Effector memory CD8-positive, alpha-beta T cell (primary cell): ENCODE measurements around the gene DNAH3.

Experiments
- ATAC-seq: fragments of 150-1000 bp; cut with Tn5 transposase; replicated peaks from 2 replicates; pipeline ENCODE4 v1.10.0; 2021; ENCODE audit warnings: mild to moderate bottlenecking, moderate library complexity
- DNase-seq, 3 experiments: peaks; one replicate each; pipeline ENCODE4 v3.0.0; 2021
- H3K27ac Mint-ChIP-seq, 2 donors: one replicate each; pipeline ENCODE4 v1.8.0; 2022; ENCODE audit warnings: mild to moderate bottlenecking in 2 of 2, mixed read lengths in 2 of 2, moderate library complexity in 2 of 2
- H3K27me3 Mint-ChIP-seq, 2 donors: one replicate each; pipeline ENCODE4 v1.8.0; 2022; ENCODE audit warnings: mixed read lengths in 2 of 2
- H3K36me3 Mint-ChIP-seq: one replicate; pipeline ENCODE4 v1.8.0; 2022; ENCODE audit warnings: mild to moderate bottlenecking, moderate library complexity, mixed read lengths; ENCODE audit not compliant: insufficient read depth
- H3K4me1 Mint-ChIP-seq, 2 donors: one replicate each; pipeline ENCODE4 v1.8.0; 2022; ENCODE audit warnings: low read depth in 2 of 2, mixed read lengths in 2 of 2
- H3K4me3 Mint-ChIP-seq, 2 donors: one replicate each; pipeline ENCODE4 v1.8.0; 2022; ENCODE audit warnings: mild to moderate bottlenecking in 2 of 2, mixed read lengths in 2 of 2, moderate library complexity in 2 of 2
- H3K9me3 Mint-ChIP-seq, 2 donors: one replicate each; pipeline ENCODE4 v1.8.0; 2022; ENCODE audit warnings: mixed read lengths in 2 of 2

DNAH3 gene

DNA sequence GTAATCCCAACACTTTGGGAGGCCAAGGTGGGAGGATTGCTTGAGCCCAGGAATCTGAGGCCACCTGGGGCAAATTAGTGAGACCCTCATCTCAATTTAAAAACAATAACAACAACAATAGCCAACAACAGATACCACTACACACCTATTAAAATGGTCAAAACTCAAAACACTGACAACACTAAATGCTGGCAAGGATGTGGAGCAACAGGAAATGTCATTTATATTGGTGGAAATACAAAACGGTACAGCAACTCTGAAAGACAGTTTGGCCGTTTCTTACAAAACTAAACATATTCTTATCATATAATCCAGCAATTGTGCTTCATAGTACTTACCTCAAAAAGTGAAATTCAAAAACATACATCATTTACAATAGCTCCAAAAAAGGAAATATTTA lies 57.7 kb downstream of the DNAH3 start:
- H3K27ac Mint-ChIP-seq = no peak overlapping the region
- peaks cover 64 to 77% of the 10 kb centered on the region in 2 donors for H3K27me3 Mint-ChIP-seq
- H3K4me3 Mint-ChIP-seq = no peak overlapping the region
- H3K4me1 Mint-ChIP-seq = no peaks in the 10 kb centered on the region
- DNase-seq (no peak), ATAC-seq (no peak)
- peaks cover under 1% of the 10 kb centered on the region for H3K36me3 Mint-ChIP-seq
- no peaks in the 10 kb centered on the region for H3K9me3 Mint-ChIP-seq

GRCh38 chr16:21088646-21089538 lies 61.8 kb downstream of the DNAH3 start:
- Mint-ChIP-seq H3K4me3 (no peak overlapping the region), H3K27me3 (peaks cover 59 to 60% of the 10 kb centered on the region in 2 donors), H3K36me3 (no peaks in the 10 kb centered on the region)

GRCh38 chr16:21088143-21088542 lies 62.5 kb downstream of the DNAH3 start:
- ATAC-seq = no peak
- no peak overlapping the region for H3K4me3 Mint-ChIP-seq
- H3K27ac Mint-ChIP-seq = no peak overlapping the region
- no peaks in the 10 kb centered on the region for H3K36me3 Mint-ChIP-seq
- peaks cover 57 to 58% of the 10 kb centered on the region in 2 donors for H3K27me3 Mint-ChIP-seq
- no peak for DNase-seq
- H3K9me3 Mint-ChIP-seq = no peaks in the 10 kb centered on the region
- H3K4me1 Mint-ChIP-seq = no peaks in the 10 kb centered on the region

More at GRCh38 chr16:21088646-21089538, 61.8 kb downstream of the DNAH3 start:
- H3K9me3 Mint-ChIP-seq = no peaks in the 10 kb centered on the region
- ATAC-seq (no peak), DNase-seq (no peak)
- H3K27ac Mint-ChIP-seq = no peak overlapping the region
- no peaks in the 10 kb centered on the region for H3K4me1 Mint-ChIP-seq

DNA sequence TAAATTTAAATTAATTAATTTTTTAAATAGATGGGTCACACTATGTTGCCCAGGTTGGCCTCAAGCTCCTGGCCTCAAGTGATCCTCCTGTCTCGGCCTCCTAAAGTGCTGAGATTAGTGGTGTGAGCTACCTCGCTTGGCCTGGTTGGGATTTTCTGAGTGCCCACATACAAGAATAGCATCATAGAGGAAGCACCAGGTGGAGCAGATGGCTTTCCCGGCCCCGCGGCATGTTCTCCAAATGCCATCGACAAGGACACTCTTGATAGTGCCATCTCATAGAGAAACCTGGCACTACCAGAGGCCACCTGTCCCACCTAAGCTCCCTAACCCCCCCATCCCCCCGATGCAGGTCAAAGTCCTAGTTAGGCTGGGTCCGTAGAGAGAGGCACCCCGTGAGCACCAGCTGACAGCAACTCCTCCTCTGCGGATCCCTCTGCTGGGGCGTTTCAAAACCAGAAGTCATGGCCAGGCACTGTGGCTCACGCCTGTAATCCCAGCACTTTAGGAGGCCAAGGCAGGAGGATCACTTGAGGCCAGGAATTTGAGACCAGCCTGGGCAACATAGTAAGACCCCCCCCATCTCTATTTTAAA lies 65.9 kb downstream of the DNAH3 start:
- no peaks in the 10 kb centered on the region for H3K4me1 Mint-ChIP-seq
- no peaks in the 10 kb centered on the region for H3K9me3 Mint-ChIP-seq
- H3K27ac Mint-ChIP-seq = no peak overlapping the region
- ATAC-seq (no peak), DNase-seq (no peak)
- peaks cover 33 to 34% of the 10 kb centered on the region in 2 donors for H3K27me3 Mint-ChIP-seq
- no peak overlapping the region for H3K4me3 Mint-ChIP-seq
- no peaks in the 10 kb centered on the region for H3K36me3 Mint-ChIP-seq

- no peaks in the 10 kb centered on the region for H3K36me3 Mint-ChIP-seq
- DNase-seq (peak; percentile 13 to 44 (median 31)), ATAC-seq (peak; percentile 54)
- no peak overlapping the region for H3K4me3 Mint-ChIP-seq
- H3K4me1 Mint-ChIP-seq = no peaks in the 10 kb centered on the region
- H3K27me3 Mint-ChIP-seq = peaks cover 24 to 26% of the 10 kb centered on the region in 2 donors
- H3K9me3 Mint-ChIP-seq = no peaks in the 10 kb centered on the region
- H3K27ac Mint-ChIP-seq = no peak overlapping the region
Observed at GRCh38 chr16:21083729-21084268, 66.8 kb downstream of the DNAH3 start.

DNA sequence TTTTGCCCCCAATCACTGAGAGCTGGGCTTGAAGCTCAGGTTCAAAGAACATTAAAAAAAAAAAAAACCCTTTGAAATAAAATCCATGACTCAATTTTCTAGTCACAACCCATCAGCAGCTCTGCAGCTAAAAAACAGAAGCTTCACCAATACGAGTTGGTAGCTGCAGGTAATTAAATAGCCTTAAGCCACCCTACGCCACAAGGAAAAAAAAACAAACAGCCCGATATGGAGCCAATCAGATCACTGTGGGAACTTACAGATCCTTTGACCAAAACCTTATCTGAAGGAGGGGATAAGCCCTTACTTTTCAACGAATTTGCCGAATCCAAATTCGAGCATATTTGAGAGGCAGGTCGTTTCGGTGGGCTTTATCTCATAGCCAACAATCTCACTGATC lies 69.3 kb downstream of the DNAH3 start:
- Mint-ChIP-seq H3K9me3 (no peaks in the 10 kb centered on the region), H3K36me3 (no peaks in the 10 kb centered on the region), H3K27ac (no peak overlapping the region), H3K27me3 (peaks cover 0 to 1% of the 10 kb centered on the region in 2 donors), H3K4me3 (no peak overlapping the region), H3K4me1 (no peaks in the 10 kb centered on the region)
- DNase-seq (no peak), ATAC-seq (no peak)

- H3K27me3 Mint-ChIP-seq = peaks cover 5 to 13% of the 10 kb centered on the region in 2 donors
- H3K36me3 Mint-ChIP-seq = no peaks in the 10 kb centered on the region
- no peaks in the 10 kb centered on the region for H3K4me1 Mint-ChIP-seq
- DNase-seq (no peak), ATAC-seq (no peak)
- no peaks in the 10 kb centered on the region for H3K9me3 Mint-ChIP-seq
- H3K4me3 Mint-ChIP-seq = no peak overlapping the region
- H3K27ac Mint-ChIP-seq = no peak overlapping the region
Observed at GRCh38 chr16:21078563-21078962, 72.1 kb downstream of the DNAH3 start.

- Mint-ChIP-seq H3K4me3 (no peak overlapping the region), H3K9me3 (no peaks in the 10 kb centered on the region), H3K4me1 (no peaks in the 10 kb centered on the region), H3K27me3 (peaks cover 5 to 13% of the 10 kb centered on the region in 2 donors), H3K36me3 (no peaks in the 10 kb centered on the region), H3K27ac (no peak overlapping the region)
- ATAC-seq (no peak), DNase-seq (no peak)
Observed at GRCh38 chr16:21076186-21076883, 74.3 kb downstream of the DNAH3 start.

GRCh38 chr16:21075252-21075651 lies 75.4 kb downstream of the DNAH3 start:
- DNase-seq (no peak), ATAC-seq (no peak)
- no peaks in the 10 kb centered on the region for H3K4me1 Mint-ChIP-seq
- no peaks in the 10 kb centered on the region for H3K9me3 Mint-ChIP-seq
- H3K4me3 Mint-ChIP-seq = no peak overlapping the region
- no peaks in the 10 kb centered on the region for H3K36me3 Mint-ChIP-seq
- H3K27ac Mint-ChIP-seq = no peak overlapping the region
- peaks cover 5 to 13% of the 10 kb centered on the region in 2 donors for H3K27me3 Mint-ChIP-seq

DNA sequence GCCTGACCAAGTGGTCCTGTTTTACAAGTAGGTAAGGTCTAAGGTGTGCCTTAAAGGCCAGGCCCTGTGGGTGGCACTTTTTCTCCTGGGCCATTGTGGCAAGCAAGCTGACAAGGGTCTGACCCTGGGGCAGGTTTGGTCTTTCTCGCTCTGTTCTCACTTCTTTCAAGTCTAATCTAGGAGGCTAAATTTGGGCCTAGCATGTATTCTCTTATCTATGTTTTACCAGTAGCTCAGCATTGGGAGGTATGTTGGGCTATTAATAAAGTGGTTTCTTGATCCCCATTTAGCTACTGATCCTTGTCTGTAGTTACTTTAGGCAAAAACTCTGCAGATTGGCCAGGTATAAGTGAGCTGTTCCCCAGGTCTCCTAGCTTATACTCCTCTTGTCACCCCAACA lies 77.7 kb downstream of the DNAH3 start:
- Mint-ChIP-seq H3K4me1 (no peaks in the 10 kb centered on the region), H3K9me3 (no peaks in the 10 kb centered on the region), H3K36me3 (no peaks in the 10 kb centered on the region), H3K27me3 (peaks cover 5 to 13% of the 10 kb centered on the region in 2 donors), H3K27ac (no peak overlapping the region), H3K4me3 (no peak overlapping the region)
- ATAC-seq (no peak), DNase-seq (no peak)

DNA sequence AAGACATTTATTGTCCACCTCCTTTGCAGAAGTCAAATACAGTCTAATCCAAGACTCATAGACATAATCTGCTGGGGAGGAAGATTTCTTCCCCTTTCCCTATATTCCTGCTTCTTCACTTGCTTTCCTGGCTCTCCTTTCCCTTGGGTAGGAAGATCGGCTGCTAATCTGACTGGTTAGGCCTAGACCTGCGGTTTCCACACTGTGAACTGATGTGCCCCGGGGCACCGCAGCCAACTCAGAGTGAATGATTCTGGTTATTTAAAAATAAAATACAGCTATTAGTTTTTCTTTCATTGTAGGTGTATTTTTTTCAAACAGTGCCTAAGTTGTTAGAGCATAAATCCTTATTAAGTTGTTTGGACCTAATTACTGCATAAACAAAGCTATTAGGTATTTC lies 78.9 kb downstream of the DNAH3 start:
- H3K27me3 Mint-ChIP-seq = peaks cover 13 to 15% of the 10 kb centered on the region in 2 donors
- no peaks in the 10 kb centered on the region for H3K4me1 Mint-ChIP-seq
- H3K27ac Mint-ChIP-seq = no peak overlapping the region
- ATAC-seq = no peak
- H3K36me3 Mint-ChIP-seq = no peaks in the 10 kb centered on the region
- no peak overlapping the region for H3K4me3 Mint-ChIP-seq
- no peak for DNase-seq
- no peaks in the 10 kb centered on the region for H3K9me3 Mint-ChIP-seq

GRCh38 chr16:21070564-21070963 lies 80.1 kb downstream of the DNAH3 start:
- Mint-ChIP-seq H3K4me3 (no peak overlapping the region), H3K36me3 (no peaks in the 10 kb centered on the region), H3K27ac (no peak overlapping the region), H3K9me3 (no peaks in the 10 kb centered on the region), H3K27me3 (peaks cover 13 to 20% of the 10 kb centered on the region in 2 donors), H3K4me1 (no peaks in the 10 kb centered on the region)
- ATAC-seq = no peak
- no peak for DNase-seq

GRCh38 chr16:21069986-21070385 lies 80.7 kb downstream of the DNAH3 start:
- no peak overlapping the region for H3K27ac Mint-ChIP-seq
- ATAC-seq (no peak), DNase-seq (no peak)
- H3K4me3 Mint-ChIP-seq = no peak overlapping the region
- no peaks in the 10 kb centered on the region for H3K4me1 Mint-ChIP-seq
- no peaks in the 10 kb centered on the region for H3K9me3 Mint-ChIP-seq
- no peaks in the 10 kb centered on the region for H3K36me3 Mint-ChIP-seq
- H3K27me3 Mint-ChIP-seq = peaks cover 7 to 15% of the 10 kb centered on the region in 2 donors
